G401 (cell line): ENCODE data around the gene MYO1H. TPM values are rescaled to one million over a fixed set of nuclear protein-coding genes. Genes with fewer than 3 reads are reported as not detected.
A peak's percentile ranks its signal among the peaks of the same experiment; 100 is the strongest.
"Not testable (repeated sequence)": the region's sequence is repeated elsewhere in the genome, so short reads cannot be mapped to it uniquely, and the experiment has no call there.

Source experiments
- DNase-seq: peaks from one replicate; pipeline ENCODE4 v3.0.0-alpha.2; 2015; ENCODE audit warnings: low spot score
- in situ Hi-C: cut with HindIII; loops from 2 replicates; pipeline ENCODE4 v1.10.0; 2016; ENCODE audit warnings: low sequenced_read_pairs, mixed read lengths
- total RNA-seq: library from RNA; depleted of rRNA; stranded (reverse); fragments of >200 nt; shearing (Covaris generic); gene quantifications from 2 replicates; pipeline ENCODE4 v1.2.3, GENCODE V29; 2014

The MYO1H gene
- total RNA-seq, 1 experiment from 2014 or later: not detected

- in situ Hi-C loops: no loop called here
These were observed 46.0 kb downstream of the MYO1H start for GRCh38 chr12:109393437-109394345.

GRCh38 chr12:109394891-109395290, 47.2 kb downstream of the MYO1H start:
- in situ Hi-C loops: no loop called here
- DNase-seq: no peak

More at GRCh38 chr12:109393437-109394345, 46.0 kb downstream of the MYO1H start:
- peak; percentile 67 for DNase-seq

DNA sequence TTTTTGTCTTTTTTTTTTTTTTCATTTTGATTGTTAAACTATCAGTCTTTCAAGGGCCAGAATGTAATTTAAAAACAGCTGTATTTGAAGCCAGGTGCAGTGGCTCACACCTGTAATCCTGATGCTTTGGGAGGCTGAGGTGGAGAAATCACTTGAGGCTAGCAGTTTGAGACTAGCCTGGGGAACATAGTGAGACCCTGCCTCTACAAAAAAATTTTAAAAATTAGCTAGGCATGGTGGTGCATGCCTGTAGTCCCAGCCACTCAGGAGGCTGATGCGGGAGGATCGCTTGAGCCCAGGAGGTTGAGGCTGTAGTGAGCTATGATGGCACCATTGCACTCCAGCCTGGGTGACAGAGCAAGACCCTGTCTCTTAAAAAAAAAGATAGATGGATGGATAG, 57.1 kb downstream of the MYO1H start:
- in situ Hi-C loops, DNase-seq: not testable (repeated sequence)

DNA sequence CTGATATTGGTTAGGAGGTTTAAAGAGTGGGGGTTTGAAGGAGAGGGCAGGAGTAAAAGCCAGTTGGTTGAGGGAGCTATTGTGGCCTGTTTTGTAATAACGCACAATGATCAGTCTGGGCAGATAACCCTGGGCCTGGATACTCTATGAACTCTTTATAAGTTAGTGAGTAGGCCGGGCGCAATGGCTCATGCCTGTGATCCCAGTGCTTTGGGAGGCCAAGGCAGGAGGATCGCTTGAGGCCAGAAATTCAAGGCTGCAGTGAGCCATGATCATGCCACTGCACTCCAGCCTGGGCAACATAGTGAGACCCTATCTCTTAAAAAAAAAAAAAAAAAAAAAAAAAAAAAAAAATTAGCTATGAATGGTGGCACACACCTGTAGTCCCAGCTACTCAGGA, 58.4 kb downstream of the MYO1H start:
- DNase-seq, in situ Hi-C loops: not testable (repeated sequence)

- no peak for DNase-seq
- in situ Hi-C loops: no loop called here
These were observed 71.3 kb downstream of the MYO1H start for GRCh38 chr12:109418848-109419480.

DNA sequence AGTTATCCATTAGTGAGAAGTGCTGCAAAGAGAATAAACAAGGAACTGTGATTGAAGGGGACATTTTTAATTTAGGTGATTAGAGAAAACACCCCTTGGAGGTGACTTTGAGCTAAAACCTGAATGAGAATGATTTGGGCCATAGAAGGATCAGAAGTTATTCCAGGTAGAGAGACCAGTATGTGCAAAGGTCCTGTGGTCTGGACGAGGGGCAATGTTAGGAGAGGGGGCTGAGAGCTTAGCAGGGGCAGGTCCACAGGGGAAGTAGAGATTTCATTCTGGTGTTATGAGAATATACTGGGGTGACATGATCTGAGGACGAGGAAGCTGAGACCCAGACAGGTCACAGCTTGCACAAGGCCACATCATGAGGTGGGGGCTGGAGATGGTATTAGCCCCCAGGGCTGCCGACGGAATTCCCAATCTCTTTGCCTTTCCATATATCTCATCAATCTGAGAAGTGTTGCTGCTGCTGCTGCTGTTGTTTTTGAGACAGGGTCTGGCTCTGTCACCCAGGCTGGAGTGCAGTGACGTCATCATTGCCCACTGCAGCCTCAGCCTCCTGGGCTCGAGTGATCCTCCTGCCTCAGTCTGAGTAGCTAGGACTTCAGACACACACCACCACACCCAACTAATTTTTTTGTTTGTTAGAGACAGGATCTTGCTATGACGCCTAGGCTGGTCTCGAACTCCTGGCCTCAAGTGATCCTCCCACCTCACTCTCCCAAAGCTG, 73.8 kb downstream of the MYO1H start:
- in situ Hi-C loops: no loop called here

GRCh38 chr12:109422251-109422650, 74.6 kb downstream of the MYO1H start:
- no peak for DNase-seq
- in situ Hi-C loops: no loop called here

More for the DNA sequence above, 73.8 kb downstream of the MYO1H start:
- no peak for DNase-seq

GRCh38 chr12:109423392-109423791, 75.7 kb downstream of the MYO1H start:
- in situ Hi-C loops: no loop called here
- DNase-seq: no peak

- DNase-seq: peak; percentile 78
- in situ Hi-C loops: no loop called here
These were observed 80.4 kb downstream of the MYO1H start for GRCh38 chr12:109428037-109428629.

- in situ Hi-C loops, DNase-seq: not testable (repeated sequence)
These were observed 81.1 kb downstream of the MYO1H start for GRCh38 chr12:109428804-109429203.

DNA sequence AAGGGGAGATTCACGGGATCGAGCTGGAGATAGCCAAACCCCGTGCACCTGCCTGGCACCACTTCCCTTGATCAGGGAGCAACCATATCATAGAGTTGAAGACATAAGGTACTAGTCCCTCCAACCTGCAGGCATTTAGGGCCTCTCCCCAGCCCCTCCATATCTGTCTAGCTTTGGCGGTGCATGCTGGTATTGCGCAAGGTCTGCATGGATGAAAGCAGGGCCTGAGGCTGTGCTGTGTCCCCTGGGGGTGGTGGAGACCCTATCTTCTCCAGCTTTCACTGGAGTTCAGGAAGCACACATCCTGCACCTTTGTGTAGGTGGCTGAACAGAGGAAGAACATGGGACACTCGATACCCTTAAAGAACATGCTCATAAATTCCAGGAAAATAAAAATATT, 82.5 kb downstream of the MYO1H start:
- in situ Hi-C loops: no loop called here
- no peak for DNase-seq

DNA sequence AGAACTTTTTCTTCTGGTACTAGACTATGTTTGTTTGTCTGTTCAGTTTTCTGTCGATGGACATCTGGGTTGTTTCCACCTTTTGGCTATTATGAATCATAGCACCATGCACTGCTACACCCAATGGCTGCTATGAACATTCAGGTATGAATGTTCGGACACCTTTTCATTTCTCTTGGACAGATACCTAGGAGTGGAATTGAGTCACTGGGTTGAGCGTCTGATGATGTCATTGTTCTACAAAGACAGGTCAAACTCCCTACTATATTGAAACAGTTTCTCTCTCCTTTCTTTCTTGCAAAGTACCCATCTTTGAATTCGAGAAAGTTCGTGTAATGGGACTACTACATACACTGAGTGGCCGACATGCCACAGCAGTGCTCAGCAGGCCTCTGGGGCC, 84.7 kb downstream of the MYO1H start:
- in situ Hi-C loops: no loop called here
- DNase-seq: no peak

DNA sequence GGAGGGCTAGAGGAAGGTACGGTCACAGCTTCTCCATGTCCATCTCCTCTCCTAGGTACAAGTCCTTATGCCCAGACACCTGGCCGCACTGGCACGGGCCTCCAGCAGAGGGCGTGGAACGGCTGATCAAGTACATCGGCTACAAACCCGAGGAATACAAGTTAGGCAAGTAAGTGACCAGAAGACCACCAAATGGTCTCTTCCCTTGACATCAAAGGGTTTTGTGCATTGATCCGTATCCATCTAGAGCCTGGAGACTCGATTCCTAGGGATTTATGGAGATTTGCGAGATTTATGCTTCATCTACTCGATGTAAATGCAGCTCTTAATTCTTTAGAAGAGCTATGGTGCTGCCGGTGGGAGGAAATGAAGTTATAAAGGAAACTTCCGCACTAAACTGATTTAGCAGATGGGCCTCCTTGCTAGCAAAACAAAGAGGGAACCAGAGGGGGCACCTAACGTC, 85.2 kb downstream of the MYO1H start:
- DNase-seq: peak; percentile 70
- in situ Hi-C loops: no loop called here

DNA sequence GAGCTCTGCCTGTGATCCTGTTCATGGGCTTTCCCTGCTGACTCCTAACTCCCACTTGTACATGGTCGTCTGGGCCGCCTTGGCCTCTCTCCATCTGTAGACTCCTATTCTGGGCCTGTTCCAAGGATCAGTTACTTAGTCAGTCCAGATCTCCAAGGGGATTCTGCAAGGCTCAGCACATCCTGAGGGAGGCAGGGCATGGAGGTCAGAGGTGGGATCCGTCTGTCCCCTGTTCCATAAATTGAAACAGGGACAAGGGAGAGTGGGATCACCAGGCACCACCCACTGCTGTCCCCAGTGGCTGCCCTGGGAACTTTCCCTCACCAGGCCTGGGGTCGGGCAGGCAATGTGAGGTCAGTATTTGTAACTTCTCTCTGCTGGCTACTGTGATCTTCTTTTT, 85.9 kb downstream of the MYO1H start:
- in situ Hi-C loops: no loop called here
- DNase-seq: no peak

GRCh38 chr12:109434582-109434981, 86.9 kb downstream of the MYO1H start:
- in situ Hi-C loops: no loop called here
- no peak for DNase-seq

DNA sequence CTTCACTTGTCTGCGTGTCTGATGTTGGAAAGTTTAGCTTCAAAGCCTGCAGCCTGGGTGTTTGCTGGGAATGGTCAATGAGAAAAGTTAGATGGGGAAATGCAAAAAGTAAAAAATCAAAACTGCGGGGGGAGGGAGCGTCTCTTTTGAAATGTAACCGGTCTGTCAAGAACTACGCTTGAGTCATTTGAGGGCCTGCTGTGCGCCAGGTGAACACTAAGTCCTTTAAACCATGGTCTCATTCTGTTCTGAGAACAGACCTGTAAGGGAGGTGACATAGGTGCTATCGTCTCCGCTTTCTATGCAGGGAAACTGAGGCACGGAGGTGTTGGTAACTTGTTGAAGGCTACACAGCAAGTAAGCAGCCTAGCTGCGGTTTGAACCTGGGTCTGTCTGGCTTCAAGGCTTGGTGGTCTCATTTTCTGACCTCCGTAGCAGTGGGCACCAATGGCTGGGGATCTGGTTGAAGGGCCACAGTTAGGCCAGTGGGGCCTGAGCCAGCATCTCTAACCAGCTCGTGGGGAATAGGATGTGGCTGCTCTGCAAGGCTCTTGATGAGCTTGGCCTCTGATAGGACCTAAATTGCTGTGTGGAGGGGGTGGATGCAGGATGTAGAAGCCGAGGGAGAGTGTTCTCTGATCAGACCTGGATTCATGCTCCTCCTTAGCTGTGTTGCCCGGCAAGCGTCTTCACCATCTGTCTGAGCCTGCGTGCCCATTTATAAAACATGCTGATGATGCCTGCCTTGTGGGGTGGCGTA, 87.9 kb downstream of the MYO1H start:
- in situ Hi-C loops: no loop called here

GRCh38 chr12:109436188-109436560, 88.5 kb downstream of the MYO1H start:
- in situ Hi-C loops: no loop called here
- no peak for DNase-seq

More for the DNA sequence above, 87.9 kb downstream of the MYO1H start:
- no peak for DNase-seq

GRCh38 chr12:109439181-109439580, 91.5 kb downstream of the MYO1H start:
- in situ Hi-C loops: no loop called here
- DNase-seq: no peak

DNA sequence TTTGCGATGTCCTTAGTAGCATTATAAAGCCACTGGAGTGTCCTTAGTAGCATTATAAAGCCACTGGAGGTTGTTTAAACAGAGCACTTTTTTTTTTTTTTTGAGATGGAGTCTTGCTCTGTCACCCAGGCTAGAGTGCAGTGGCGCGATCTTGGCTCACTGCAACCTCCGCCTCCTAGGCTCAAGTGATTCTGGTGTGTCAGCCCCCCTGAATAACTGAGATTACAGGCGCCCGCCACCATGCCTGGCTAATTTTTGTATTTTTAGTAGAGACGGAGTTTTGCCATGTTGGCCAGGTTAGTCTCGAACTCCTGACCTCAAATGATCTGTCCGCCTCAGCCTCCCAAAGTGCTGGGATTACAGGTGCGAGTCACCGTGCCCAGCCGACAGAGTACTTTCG, 92.3 kb downstream of the MYO1H start:
- in situ Hi-C loops, DNase-seq: not testable (repeated sequence)
